CD4-positive, alpha-beta T cell treated with Interleukin-17A for 4 hours (primary cell): ENCODE results near the gene PHACTR2.
"Not testable (repeated sequence)": the region's sequence is repeated elsewhere in the genome, so short reads cannot be mapped to it uniquely, and the experiment has no call there.

ENCODE experiments used
- DNase-seq: peaks from one replicate; pipeline ENCODE4 v3.0.0-alpha.2; 2020; ENCODE audit warnings: mixed read lengths

PHACTR2 gene

DNA sequence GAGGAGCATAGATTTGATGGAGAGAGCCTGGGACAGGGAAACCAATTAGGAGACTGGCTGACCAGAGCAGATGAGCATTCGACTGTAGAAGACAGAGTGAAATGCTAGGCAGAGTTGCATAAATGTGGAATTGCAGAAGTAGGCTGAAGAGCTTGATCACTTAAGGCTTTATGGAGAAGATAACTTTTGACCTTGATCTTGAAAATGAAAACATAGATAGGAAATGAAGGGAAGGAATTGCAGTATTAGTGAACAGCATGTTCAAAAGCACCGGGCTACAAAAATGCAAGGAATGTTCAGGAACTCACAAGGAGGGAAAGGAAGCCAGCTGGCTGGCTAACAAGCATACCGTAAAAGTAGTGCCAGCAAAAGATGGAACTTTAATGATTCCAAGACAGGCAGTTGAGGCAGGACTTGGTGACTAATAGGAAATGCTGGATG is 144.8 kb downstream of the PHACTR2 start:
- no peak for DNase-seq

- no peak for DNase-seq
Measured at GRCh38 chr6:143823548-143823947, 145.8 kb downstream of the PHACTR2 start.

GRCh38 chr6:143828572-143828971 is 150.8 kb downstream of the PHACTR2 start:
- DNase-seq, result no peak

- no peak for DNase-seq
Measured at GRCh38 chr6:143836150-143836549, 158.4 kb downstream of the PHACTR2 start.

DNA sequence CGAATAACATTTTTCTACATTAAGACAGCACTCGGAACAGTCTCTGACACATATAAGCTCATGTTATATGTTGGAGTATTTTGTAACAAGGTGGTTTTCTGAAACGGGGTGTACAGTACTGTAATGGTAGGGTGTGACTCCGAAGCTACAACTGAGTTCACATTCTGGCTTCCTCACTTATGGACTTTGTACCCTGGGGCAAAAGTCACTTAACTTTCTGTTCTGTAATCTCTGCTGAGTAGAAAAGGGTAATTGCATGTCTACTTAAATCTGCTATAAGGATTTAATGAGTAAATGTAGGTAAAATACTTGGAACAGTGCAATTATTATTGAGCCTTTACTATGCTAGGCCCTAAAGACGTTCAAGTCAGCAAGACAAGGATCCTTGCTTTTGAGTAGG is 160.6 kb downstream of the PHACTR2 start:
- no peak for DNase-seq

DNA sequence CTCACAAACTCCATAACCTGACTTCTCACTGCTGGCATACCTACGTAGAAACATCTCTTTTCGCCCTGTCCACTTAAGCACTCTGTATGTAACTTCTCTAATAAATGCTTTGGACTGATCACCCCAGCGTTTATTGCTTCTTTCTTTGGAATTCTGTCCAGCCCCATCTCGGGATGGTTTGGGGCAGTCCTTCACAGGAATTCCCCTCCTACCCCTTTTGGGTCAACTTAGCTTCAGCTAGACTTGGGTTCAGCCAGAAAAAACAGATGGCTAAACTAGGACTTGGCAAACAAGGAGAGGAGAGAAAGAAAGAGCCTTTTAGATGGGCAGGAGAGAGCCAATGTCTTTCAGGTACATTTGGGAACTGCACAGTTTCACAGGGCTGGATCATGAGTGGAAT is 161.4 kb downstream of the PHACTR2 start:
- DNase-seq, result no peak

DNA sequence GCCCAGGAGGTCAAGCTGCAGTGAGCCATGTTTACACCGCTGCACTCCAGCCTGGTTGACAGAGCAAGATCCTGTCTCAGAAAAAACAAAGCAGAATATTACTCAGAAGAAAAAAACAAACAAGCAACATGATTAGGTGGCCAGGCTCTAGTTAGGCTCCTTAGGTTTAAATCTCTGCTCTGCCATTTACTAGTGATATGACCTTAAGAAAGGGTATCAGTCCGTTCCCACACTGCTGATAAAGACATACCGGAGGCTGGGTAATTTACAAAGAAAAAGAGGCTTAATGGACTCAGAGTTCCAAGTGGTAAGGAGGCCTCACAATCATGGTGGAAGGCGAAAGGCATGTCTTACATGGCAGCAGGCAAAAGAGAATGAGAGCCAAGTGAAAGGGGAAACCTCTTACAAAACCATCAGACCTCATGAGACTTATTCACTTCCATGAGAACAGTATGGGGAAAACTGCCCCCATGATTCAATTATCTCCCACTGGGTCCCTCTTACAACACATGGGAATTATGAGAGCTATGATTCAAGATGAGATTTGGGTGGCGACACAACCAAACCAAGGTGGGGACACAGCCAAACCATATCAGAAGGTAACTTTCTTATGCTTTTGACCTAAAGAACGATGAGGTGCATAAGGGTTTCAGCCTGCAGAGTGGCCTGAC is 163.0 kb downstream of the PHACTR2 start:
- no peak for DNase-seq

DNA sequence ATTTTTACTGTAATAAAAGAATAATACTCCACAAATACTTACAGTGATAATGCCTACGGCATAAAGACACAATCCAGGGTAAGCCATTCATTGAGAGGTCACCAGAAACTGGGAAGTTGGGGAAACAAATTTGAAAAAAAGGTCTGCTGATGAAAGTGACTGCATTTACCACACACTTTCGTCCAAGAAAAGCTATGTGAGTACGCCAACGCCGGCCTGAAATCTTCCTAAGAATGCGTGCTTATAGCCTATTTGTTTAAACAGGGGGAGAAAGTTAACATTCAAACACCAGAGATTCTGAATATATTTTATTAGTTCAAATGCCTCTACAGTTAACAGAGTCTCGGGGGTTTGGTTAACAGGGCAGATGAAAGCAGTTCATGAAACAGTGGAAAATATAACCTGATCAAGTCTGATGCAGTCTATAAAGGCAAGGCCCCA is 164.7 kb downstream of the PHACTR2 start:
- DNase-seq, result peak; percentile 6

DNA sequence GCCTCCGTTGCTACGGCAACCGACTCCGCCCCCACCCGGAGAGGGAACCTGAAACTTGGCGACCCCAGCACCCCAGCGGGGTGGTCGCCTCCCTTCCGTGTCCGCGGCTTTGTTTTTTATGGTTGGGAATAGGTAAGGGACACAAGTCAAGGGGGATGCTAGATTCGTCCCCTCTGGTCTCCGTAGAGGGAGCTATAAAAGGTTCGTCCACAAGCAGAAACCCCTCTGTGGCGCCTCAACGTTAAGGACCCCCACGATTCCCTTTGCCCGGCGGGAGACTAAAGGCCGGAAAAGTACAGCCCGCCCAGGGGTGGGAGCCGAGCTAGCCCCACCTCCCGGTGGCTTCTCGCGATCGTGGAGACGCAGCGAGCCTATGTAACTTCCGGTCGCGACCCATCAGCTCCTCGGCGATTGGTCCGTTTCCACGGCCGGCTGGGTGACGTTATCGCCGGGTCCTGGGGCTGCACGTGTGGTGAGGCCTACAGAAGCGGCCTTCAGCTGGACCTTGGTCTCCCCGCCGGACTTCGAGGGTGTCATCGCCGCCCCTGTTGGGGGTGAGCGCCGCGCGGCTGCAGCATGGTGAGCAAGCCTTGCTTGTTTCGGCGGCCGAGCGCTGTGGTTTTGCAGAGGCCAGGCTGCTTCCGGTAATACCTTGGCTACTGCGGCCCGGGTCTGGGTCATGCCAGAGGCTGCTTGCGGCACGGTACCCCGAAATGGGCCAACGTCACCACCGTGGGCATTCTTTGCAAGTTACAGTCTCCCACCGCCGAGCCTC is 165.3 kb downstream of the PHACTR2 start, which contains the start of gene LTV1:
TSS of gene LTV1 (plus strand) at position 437 of the 775 bp plus-strand sequence. CDS start at position 577, 140 bp downstream.
- peak; percentile 92 for DNase-seq

DNA sequence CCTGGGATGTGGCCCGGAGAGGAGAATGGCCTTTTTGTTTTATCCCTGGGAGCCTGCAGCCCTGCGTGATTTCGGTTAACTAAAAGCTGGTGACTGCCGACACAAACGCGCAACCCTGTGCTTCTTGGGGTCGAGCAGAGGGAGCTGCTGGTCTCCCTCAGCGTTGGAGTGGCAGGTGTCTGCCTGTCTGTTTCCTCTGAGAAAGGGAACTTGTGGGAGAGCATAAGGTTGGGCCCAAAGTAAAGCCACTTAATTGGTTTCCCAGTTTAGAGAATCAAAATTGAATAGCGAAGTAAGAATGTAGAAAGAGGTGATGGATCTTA is 165.9 kb downstream of the PHACTR2 start:
- no peak for DNase-seq

- no peak for DNase-seq
Measured at GRCh38 chr6:143844006-143844405, 166.2 kb downstream of the PHACTR2 start.

DNA sequence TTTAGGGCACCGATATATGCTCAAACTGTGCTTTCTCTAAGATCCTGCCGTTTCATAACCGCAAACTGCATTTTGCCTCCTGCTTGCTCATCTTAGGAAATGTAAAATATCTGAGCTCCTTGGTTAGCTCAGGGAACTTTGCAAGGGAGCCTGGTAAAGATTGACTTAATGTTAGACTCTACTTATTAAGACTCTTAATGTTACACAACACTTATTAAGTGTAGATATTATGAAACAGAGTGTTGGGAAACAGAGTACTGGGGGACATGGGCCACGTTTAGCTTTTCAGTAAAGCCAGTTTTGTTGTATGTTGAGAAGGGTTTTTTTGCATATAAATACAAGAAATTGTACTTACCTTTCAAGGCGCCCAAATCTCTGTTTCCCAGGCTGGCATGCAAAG is 167.3 kb downstream of the PHACTR2 start:
- no peak for DNase-seq

GRCh38 chr6:143851706-143852105 is 173.9 kb downstream of the PHACTR2 start:
- not testable (repeated sequence) for DNase-seq

GRCh38 chr6:143855057-143855456 is 177.3 kb downstream of the PHACTR2 start:
- not testable (repeated sequence) for DNase-seq

GRCh38 chr6:143856762-143857161 is 179.0 kb downstream of the PHACTR2 start:
- not testable (repeated sequence) for DNase-seq

- no peak for DNase-seq
Measured at GRCh38 chr6:143857651-143858050, 179.9 kb downstream of the PHACTR2 start.

- DNase-seq, result no peak
Measured at GRCh38 chr6:143859891-143860660, 182.3 kb downstream of the PHACTR2 start.

DNA sequence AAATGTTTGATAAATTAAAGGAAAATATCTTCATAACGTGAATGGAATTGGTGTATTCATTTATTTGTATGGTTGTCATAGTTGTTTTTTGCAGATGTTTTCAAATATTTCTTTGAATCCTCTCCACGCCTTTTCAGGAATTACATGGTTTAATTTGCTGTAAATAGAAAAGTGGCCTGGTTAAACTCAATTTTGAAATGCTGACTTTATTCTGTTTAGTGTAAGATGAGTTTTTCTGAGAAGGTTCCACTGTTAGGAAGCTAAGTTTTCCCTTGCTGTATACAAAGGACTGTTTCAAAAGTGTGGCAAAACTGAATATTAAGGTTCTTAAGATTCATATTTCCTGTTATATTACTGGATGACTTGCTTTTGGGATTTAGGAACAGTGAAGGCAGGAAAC is 186.0 kb downstream of the PHACTR2 start:
- DNase-seq, result no peak

DNA sequence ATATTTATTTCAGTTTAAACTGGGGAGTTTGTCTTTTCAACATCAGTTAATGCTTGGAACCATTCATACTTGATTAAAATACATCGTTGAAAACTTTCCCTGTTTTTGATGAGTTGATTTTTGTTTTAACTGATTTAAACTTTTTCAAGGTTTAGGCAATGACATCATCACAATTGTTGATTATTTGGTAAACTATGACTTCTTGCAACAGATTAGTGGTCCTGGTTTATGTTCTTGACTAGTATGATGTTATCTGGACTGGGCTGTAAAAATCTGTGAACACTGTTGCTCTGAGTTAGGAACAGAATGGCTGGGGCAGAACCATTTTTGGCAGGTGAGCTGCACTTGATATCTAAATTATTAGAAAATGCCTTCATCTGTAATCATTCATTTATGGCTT is 186.5 kb downstream of the PHACTR2 start, which contains the start of gene ZC2HC1B:
TSS of gene ZC2HC1B (plus strand) at position 241 of the 400 bp plus-strand sequence. CDS start at position 307, 66 bp downstream.
- DNase-seq, result no peak

DNA sequence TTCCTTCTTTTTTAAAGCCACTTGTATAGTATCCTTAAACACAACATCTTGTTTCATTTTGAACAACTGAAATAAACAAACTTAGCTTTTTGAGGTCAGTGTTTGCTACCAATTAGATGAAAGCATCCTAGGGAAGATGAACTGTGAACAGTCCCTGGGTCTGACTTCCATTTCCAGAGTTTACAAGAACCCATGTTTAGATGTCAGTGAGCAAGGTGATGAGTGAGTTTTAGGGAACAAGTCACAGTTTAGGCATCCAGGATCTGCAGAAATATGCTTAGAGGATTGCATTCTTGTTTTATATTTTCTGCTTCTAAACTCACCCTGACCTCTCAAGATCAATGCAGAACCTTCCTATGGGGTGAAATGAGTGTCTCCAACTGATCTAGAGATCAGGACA is 189.5 kb downstream of the PHACTR2 start:
- DNase-seq, result no peak

DNA sequence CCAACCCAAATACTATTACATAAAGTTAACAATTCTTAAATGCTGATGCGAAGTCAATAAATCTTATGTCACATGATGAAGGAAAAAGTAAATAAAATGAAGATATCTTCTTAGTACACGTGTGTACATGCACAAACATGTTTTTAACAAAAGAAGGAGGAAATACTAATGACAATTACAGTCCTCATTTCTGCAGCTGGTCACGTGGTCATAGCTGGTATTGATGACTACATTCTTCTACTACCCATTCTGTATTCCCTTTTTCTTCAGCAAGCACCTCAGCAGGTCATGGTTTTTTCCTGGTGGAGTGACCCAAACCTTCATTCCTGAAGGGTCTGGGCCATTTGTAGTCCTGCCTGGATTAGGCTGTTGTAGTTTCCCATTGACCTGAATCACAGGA is 191.0 kb downstream of the PHACTR2 start:
- DNase-seq, result not testable (repeated sequence)

- DNase-seq, result not testable (repeated sequence)
Measured at GRCh38 chr6:143871202-143871730, 193.5 kb downstream of the PHACTR2 start.

DNA sequence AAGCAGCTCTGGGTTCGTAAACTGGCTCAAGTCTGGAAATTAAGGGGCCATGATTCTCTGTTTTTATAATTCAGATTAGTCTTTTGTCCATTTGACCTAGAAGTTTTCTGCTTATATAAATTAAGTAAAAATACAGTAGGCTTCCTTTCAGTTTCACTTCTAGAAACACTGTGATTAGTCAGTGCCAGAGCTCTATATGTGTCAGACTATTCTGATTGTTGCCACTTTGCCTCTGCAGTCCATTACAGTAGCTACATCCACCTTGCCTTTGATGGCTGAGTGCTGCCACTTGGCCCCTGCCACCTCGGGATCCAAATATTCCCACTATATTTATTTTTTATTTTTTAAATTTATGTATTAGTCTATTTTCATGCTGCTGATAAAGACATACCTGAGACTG is 194.4 kb downstream of the PHACTR2 start:
- no peak for DNase-seq
